Measurements from ENCODE around the gene ZNF407.

ZNF407 gene

GRCh38 chr18:74715865-74716712 is 118.4 kb downstream of the ZNF407 start:
- no peak overlapping the region for H3K27ac Mint-ChIP-seq

GRCh38 chr18:74718312-74718711 is 120.6 kb downstream of the ZNF407 start:
- Mint-ChIP-seq H3K9me3 (no peaks in the 10 kb centered on the region), H3K36me3 (ENCODE audit: low read depth) (no peaks in the 10 kb centered on the region), H3K4me1 (ENCODE audit: low read depth) (peaks cover 2% of the 10 kb centered on the region), H3K27ac (no peak overlapping the region), H3K4me3 (no peak overlapping the region), H3K27me3 (ENCODE audit: low read depth) (no peaks in the 10 kb centered on the region)
- no peak for DNase-seq (ENCODE audit: low spot score)

More at GRCh38 chr18:74715865-74716712, 118.4 kb downstream of the ZNF407 start:
- no peak for DNase-seq (ENCODE audit: low spot score)
- Mint-ChIP-seq H3K4me1 (ENCODE audit: low read depth) (peaks cover 4% of the 10 kb centered on the region), H3K9me3 (no peaks in the 10 kb centered on the region), H3K27me3 (ENCODE audit: low read depth) (no peaks in the 10 kb centered on the region), H3K4me3 (no peak overlapping the region), H3K36me3 (ENCODE audit: low read depth) (no peaks in the 10 kb centered on the region)

- Mint-ChIP-seq H3K4me1 (ENCODE audit: low read depth) (peaks cover 12% of the 10 kb centered on the region), H3K27me3 (ENCODE audit: low read depth) (no peaks in the 10 kb centered on the region), H3K9me3 (no peaks in the 10 kb centered on the region), H3K36me3 (ENCODE audit: low read depth) (no peaks in the 10 kb centered on the region), H3K4me3 (no peak overlapping the region), H3K27ac (no peak overlapping the region)
- no peak for DNase-seq (ENCODE audit: low spot score)
Observed at GRCh38 chr18:74722237-74722636, 124.6 kb downstream of the ZNF407 start.

GRCh38 chr18:74724186-74724585 is 126.5 kb downstream of the ZNF407 start:
- Mint-ChIP-seq H3K27ac (no peak overlapping the region), H3K36me3 (ENCODE audit: low read depth) (no peaks in the 10 kb centered on the region), H3K27me3 (ENCODE audit: low read depth) (no peaks in the 10 kb centered on the region), H3K9me3 (no peaks in the 10 kb centered on the region), H3K4me1 (ENCODE audit: low read depth) (peaks cover 12% of the 10 kb centered on the region), H3K4me3 (no peak overlapping the region)
- DNase-seq (ENCODE audit: low spot score) = no peak

- H3K27ac Mint-ChIP-seq = no peak overlapping the region
- H3K9me3 Mint-ChIP-seq = no peaks in the 10 kb centered on the region
- no peaks in the 10 kb centered on the region for H3K27me3 Mint-ChIP-seq (ENCODE audit: low read depth)
- DNase-seq (ENCODE audit: low spot score) = no peak
- H3K36me3 Mint-ChIP-seq (ENCODE audit: low read depth) = no peaks in the 10 kb centered on the region
- H3K4me1 Mint-ChIP-seq (ENCODE audit: low read depth) = peaks cover 12% of the 10 kb centered on the region
- no peak overlapping the region for H3K4me3 Mint-ChIP-seq
Observed at GRCh38 chr18:74725690-74726089, 128.0 kb downstream of the ZNF407 start.

GRCh38 chr18:74728586-74728985 is 130.9 kb downstream of the ZNF407 start:
- no peak overlapping the region for H3K27ac Mint-ChIP-seq
- H3K9me3 Mint-ChIP-seq = no peaks in the 10 kb centered on the region
- no peaks in the 10 kb centered on the region for H3K36me3 Mint-ChIP-seq (ENCODE audit: low read depth)
- DNase-seq (ENCODE audit: low spot score) = no peak
- H3K4me1 Mint-ChIP-seq (ENCODE audit: low read depth) = peaks cover 11% of the 10 kb centered on the region
- H3K4me3 Mint-ChIP-seq = no peak overlapping the region
- H3K27me3 Mint-ChIP-seq (ENCODE audit: low read depth) = no peaks in the 10 kb centered on the region

- Mint-ChIP-seq H3K36me3 (ENCODE audit: low read depth) (no peaks in the 10 kb centered on the region), H3K27ac (no peak overlapping the region), H3K4me1 (ENCODE audit: low read depth) (peaks cover 11% of the 10 kb centered on the region), H3K9me3 (no peaks in the 10 kb centered on the region), H3K27me3 (ENCODE audit: low read depth) (no peaks in the 10 kb centered on the region), H3K4me3 (no peak overlapping the region)
- no peak for DNase-seq (ENCODE audit: low spot score)
Observed at GRCh38 chr18:74731097-74731496, 133.4 kb downstream of the ZNF407 start.

GRCh38 chr18:74732380-74732779 is 134.7 kb downstream of the ZNF407 start:
- H3K9me3 Mint-ChIP-seq = no peaks in the 10 kb centered on the region
- no peak for DNase-seq (ENCODE audit: low spot score)
- H3K27ac Mint-ChIP-seq = no peak overlapping the region
- H3K36me3 Mint-ChIP-seq (ENCODE audit: low read depth) = no peaks in the 10 kb centered on the region
- no peaks in the 10 kb centered on the region for H3K27me3 Mint-ChIP-seq (ENCODE audit: low read depth)
- H3K4me1 Mint-ChIP-seq (ENCODE audit: low read depth) = peaks cover 2% of the 10 kb centered on the region
- H3K4me3 Mint-ChIP-seq = no peak overlapping the region

GRCh38 chr18:74733598-74733997 is 135.9 kb downstream of the ZNF407 start:
- peaks cover 2% of the 10 kb centered on the region for H3K4me1 Mint-ChIP-seq (ENCODE audit: low read depth)
- no peaks in the 10 kb centered on the region for H3K27me3 Mint-ChIP-seq (ENCODE audit: low read depth)
- H3K27ac Mint-ChIP-seq = no peak overlapping the region
- no peaks in the 10 kb centered on the region for H3K36me3 Mint-ChIP-seq (ENCODE audit: low read depth)
- no peak overlapping the region for H3K4me3 Mint-ChIP-seq
- DNase-seq (ENCODE audit: low spot score) = no peak
- no peaks in the 10 kb centered on the region for H3K9me3 Mint-ChIP-seq

GRCh38 chr18:74734013-74734444 is 136.4 kb downstream of the ZNF407 start:
- Mint-ChIP-seq H3K4me3 (no peak overlapping the region), H3K9me3 (no peaks in the 10 kb centered on the region), H3K27me3 (ENCODE audit: low read depth) (no peaks in the 10 kb centered on the region), H3K4me1 (ENCODE audit: low read depth) (peaks cover 2% of the 10 kb centered on the region), H3K36me3 (ENCODE audit: low read depth) (no peaks in the 10 kb centered on the region), H3K27ac (no peak overlapping the region)
- DNase-seq (ENCODE audit: low spot score) = no peak

GRCh38 chr18:74739926-74740325 is 142.3 kb downstream of the ZNF407 start:
- Mint-ChIP-seq H3K4me3 (no peak overlapping the region), H3K27ac (no peak overlapping the region), H3K4me1 (ENCODE audit: low read depth) (no peaks in the 10 kb centered on the region), H3K36me3 (ENCODE audit: low read depth) (no peaks in the 10 kb centered on the region), H3K27me3 (ENCODE audit: low read depth) (no peaks in the 10 kb centered on the region), H3K9me3 (no peaks in the 10 kb centered on the region)
- DNase-seq (ENCODE audit: low spot score) = no peak

GRCh38 chr18:74742573-74743243 is 145.0 kb downstream of the ZNF407 start:
- H3K4me3 Mint-ChIP-seq = no peak overlapping the region

GRCh38 chr18:74745633-74746403 is 148.1 kb downstream of the ZNF407 start:
- Mint-ChIP-seq H3K36me3 (ENCODE audit: low read depth) (no peaks in the 10 kb centered on the region), H3K27me3 (ENCODE audit: low read depth) (no peaks in the 10 kb centered on the region), H3K9me3 (no peaks in the 10 kb centered on the region), H3K4me1 (ENCODE audit: low read depth) (no peaks in the 10 kb centered on the region), H3K4me3 (no peak overlapping the region), H3K27ac (no peak overlapping the region)
- DNase-seq (ENCODE audit: low spot score) = no peak

More at GRCh38 chr18:74742573-74743243, 145.0 kb downstream of the ZNF407 start:
- H3K36me3 Mint-ChIP-seq (ENCODE audit: low read depth) = no peaks in the 10 kb centered on the region
- DNase-seq (ENCODE audit: low spot score) = no peak
- no peaks in the 10 kb centered on the region for H3K27me3 Mint-ChIP-seq (ENCODE audit: low read depth)
- no peaks in the 10 kb centered on the region for H3K4me1 Mint-ChIP-seq (ENCODE audit: low read depth)
- no peak overlapping the region for H3K27ac Mint-ChIP-seq
- no peaks in the 10 kb centered on the region for H3K9me3 Mint-ChIP-seq

- Mint-ChIP-seq H3K27me3 (ENCODE audit: low read depth) (no peaks in the 10 kb centered on the region), H3K4me1 (ENCODE audit: low read depth) (no peaks in the 10 kb centered on the region), H3K4me3 (no peak overlapping the region), H3K36me3 (ENCODE audit: low read depth) (no peaks in the 10 kb centered on the region), H3K27ac (no peak overlapping the region), H3K9me3 (no peaks in the 10 kb centered on the region)
- DNase-seq (ENCODE audit: low spot score) = no peak
Observed at GRCh38 chr18:74748809-74749208, 151.1 kb downstream of the ZNF407 start.

Measured in T-helper 2 cell treated with Interferon-gamma antibody and Interleukin-4, amounts not matched to agents 5 μg/mL and 100 μg/mL, for 36 hours (primary cell).